Cardiac muscle cell (in vitro differentiated cells and primary cell): Measurements from ENCODE around the gene ADGRL3. TPM values are rescaled to one million over a fixed set of nuclear protein-coding genes. Genes with fewer than 3 reads are reported as not detected.

Experiments used
- DNase-seq, 2 donors: peaks; one replicate each; pipeline versions ENCODE4 v3.0.0 to v3.0.0-alpha.2; 2010 to 2017; ENCODE audit warnings: low read depth in 1 of 2, low spot score in 1 of 2
- H3K27ac ChIP-seq: fragments of 200-600 bp; sonication (generic); 2 replicates; pipeline ENCODE4 v1.5.1; 2016
- H3K27me3 ChIP-seq: fragments of 200-600 bp; sonication (generic); 2 replicates; pipeline ENCODE4 v1.6.0; 2016; ENCODE audit warnings: control low read depth
- H3K36me3 ChIP-seq: fragments of 200-600 bp; sonication (generic); 2 replicates; pipeline ENCODE4 v1.5.1; 2016; ENCODE audit warnings: control low read depth
- H3K4me1 ChIP-seq: fragments of 200-600 bp; sonication (generic); 2 replicates; pipeline ENCODE4 v1.8.1; 2017; ENCODE audit warnings: low read depth, mild to moderate bottlenecking, mixed run types
- H3K4me3 ChIP-seq: fragments of 200-600 bp; sonication (generic); 2 replicates; pipeline ENCODE4 v1.5.1; 2016; ENCODE audit warnings: mild to moderate bottlenecking
- H3K9me3 ChIP-seq: fragments of 200-600 bp; sonication (generic); 2 replicates; pipeline ENCODE4 v1.5.1; 2017; ENCODE audit warnings: low read depth, mild to moderate bottlenecking, control low read depth
- CTCF ChIP-seq: IDR thresholded peaks from 2 replicates; pipeline ENCODE4 v1.5.1; 2012; ENCODE audit warnings: low read depth, mild to moderate bottlenecking, low read length
- polyA plus RNA-seq: library from polyadenylated mRNA; unstranded; fragments of >200 nt; fragmentation: Nextera tagmentation; extraction: Ambion mirVana; gene quantifications from 2 replicates; pipeline ENCODE4 v1.2.1, GENCODE V29; 2016
- total RNA-seq: library from RNA; depleted of rRNA; stranded (reverse); fragments of >200 nt; gene quantifications from 2 replicates; pipeline ENCODE4 v1.2.3, GENCODE V29; 2016

Gene ADGRL3
- total and polyA plus RNA-seq, 2 experiments from 2014 or later: 2.4 to 4.8 TPM

- H3K4me1 ChIP-seq: no peaks in the 10 kb centered on the region
- H3K36me3 ChIP-seq: no peaks in the 10 kb centered on the region
- H3K9me3 ChIP-seq: no peaks in the 10 kb centered on the region
- no peak overlapping the region for H3K4me3 ChIP-seq
- no peak overlapping the region for H3K27ac ChIP-seq
- TF ChIP-seq CTCF: no peak
- DNase-seq: peak in 1 of 2 donors; percentile 48
- H3K27me3 ChIP-seq: no peaks in the 10 kb centered on the region
These were observed 211.1 kb downstream of the ADGRL3 start for GRCh38 chr4:61411241-61411640.

GRCh38 chr4:61425315-61425714, 225.2 kb downstream of the ADGRL3 start:
- no peak for TF ChIP-seq CTCF
- H3K36me3 ChIP-seq: no peaks in the 10 kb centered on the region
- no peaks in the 10 kb centered on the region for H3K27me3 ChIP-seq
- H3K9me3 ChIP-seq: no peaks in the 10 kb centered on the region
- H3K4me1 ChIP-seq: no peaks in the 10 kb centered on the region
- DNase-seq: no peak
- H3K27ac ChIP-seq: no peak overlapping the region
- H3K4me3 ChIP-seq: no peak overlapping the region

- no peak for DNase-seq
These were observed 226.1 kb downstream of the ADGRL3 start for GRCh38 chr4:61426229-61426628.

GRCh38 chr4:61427099-61427817, 227.1 kb downstream of the ADGRL3 start:
- H3K27me3 ChIP-seq: no peaks in the 10 kb centered on the region
- H3K4me1 ChIP-seq: no peaks in the 10 kb centered on the region
- no peaks in the 10 kb centered on the region for H3K36me3 ChIP-seq
- no peak overlapping the region for H3K4me3 ChIP-seq
- H3K9me3 ChIP-seq: no peaks in the 10 kb centered on the region
- no peak for TF ChIP-seq CTCF
- no peak overlapping the region for H3K27ac ChIP-seq
- DNase-seq: no peak

More at GRCh38 chr4:61426229-61426628, 226.1 kb downstream of the ADGRL3 start:
- Histone ChIP-seq H3K4me1 (no peaks in the 10 kb centered on the region), H3K27ac (no peak overlapping the region), H3K36me3 (no peaks in the 10 kb centered on the region), H3K27me3 (no peaks in the 10 kb centered on the region), H3K4me3 (no peak overlapping the region), H3K9me3 (no peaks in the 10 kb centered on the region)
- no peak for TF ChIP-seq CTCF

GRCh38 chr4:61427818-61428495, 227.8 kb downstream of the ADGRL3 start:
- H3K4me1 ChIP-seq: no peaks in the 10 kb centered on the region
- TF ChIP-seq CTCF: no peak
- DNase-seq: no peak
- H3K9me3 ChIP-seq: no peaks in the 10 kb centered on the region
- no peaks in the 10 kb centered on the region for H3K36me3 ChIP-seq
- H3K4me3 ChIP-seq: no peak overlapping the region
- H3K27me3 ChIP-seq: no peaks in the 10 kb centered on the region
- no peak overlapping the region for H3K27ac ChIP-seq
